ENCODE data around the gene MAN1C1.

DNA sequence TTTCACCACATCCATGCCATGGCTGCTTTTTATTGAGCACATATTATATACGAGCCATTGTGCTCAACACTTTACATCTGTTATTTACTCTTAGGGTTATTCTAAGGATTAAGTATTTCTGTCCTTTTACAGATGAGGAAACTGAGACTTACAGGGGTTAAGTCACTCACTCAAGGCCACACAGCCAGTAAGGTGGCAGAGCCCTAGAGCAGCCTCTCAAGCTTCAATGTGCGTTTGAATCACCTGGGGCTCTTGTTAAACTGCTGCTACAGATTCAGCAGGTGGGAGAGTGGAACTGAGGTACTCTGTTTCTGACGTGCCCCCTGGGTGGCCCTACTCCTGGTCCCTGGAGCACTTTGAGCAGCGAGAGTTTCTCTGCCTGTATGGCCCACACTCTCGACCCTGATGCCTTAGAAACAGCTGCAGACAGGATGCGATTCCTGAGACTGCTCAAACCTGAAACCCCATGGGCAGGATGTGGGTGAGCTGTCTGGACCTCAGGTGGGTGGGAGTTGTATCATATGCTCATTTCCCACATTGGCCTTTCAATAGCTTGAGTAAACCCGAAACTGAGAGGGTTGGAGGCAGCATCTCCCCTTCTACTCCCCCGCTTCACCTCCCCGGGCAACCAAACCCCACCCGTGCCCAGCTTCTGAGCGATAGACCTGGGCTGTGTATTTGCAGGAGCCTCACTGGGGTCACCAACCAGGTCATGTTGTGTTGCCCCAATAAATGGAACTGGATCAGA lies 59.3 kb downstream of the MAN1C1 start:
- TF ChIP-seq, protein P1, sequence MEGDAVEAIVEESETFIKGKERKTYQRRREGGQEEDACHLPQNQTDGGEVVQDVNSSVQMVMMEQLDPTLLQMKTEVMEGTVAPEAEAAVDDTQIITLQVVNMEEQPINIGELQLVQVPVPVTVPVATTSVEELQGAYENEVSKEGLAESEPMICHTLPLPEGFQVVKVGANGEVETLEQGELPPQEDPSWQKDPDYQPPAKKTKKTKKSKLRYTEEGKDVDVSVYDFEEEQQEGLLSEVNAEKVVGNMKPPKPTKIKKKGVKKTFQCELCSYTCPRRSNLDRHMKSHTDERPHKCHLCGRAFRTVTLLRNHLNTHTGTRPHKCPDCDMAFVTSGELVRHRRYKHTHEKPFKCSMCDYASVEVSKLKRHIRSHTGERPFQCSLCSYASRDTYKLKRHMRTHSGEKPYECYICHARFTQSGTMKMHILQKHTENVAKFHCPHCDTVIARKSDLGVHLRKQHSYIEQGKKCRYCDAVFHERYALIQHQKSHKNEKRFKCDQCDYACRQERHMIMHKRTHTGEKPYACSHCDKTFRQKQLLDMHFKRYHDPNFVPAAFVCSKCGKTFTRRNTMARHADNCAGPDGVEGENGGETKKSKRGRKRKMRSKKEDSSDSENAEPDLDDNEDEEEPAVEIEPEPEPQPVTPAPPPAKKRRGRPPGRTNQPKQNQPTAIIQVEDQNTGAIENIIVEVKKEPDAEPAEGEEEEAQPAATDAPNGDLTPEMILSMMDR (IDR thresholded peaks at IDR 0.05): no peak
- TF ChIP-seq POLR2A (IDR thresholded peaks at IDR 0.05): no peak
